HG03342 (cell line): ENCODE measurements around the gene ATP2C2.

Experiments
- ATAC-seq: cut with Tn5 transposase; IDR thresholded peaks from one replicate; pipeline ENCODE4 v1.9.1; 2021; ENCODE audit warnings: mild to moderate bottlenecking, moderate library complexity; ENCODE audit not compliant: unreplicated experiment

ATP2C2 gene

DNA sequence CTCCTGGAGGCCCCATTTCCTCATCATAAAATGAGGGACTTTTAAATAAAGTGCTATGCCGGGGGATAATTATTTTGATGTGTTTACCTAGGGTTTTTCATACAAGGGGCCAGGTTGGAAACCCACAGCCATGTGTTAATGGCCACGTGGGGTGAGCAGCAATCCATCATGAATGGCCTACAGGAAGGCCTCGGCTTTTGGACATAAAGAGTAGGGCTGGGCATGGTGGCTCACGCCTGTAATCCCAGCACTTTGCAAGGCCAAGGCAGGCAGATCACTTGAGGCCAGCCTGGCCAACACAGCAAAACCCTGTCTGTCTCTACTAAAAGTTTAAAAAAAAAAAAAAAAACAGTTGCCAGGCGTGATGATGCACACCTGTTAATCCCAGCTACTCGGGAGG lies 95.8 kb downstream of the ATP2C2 start:
- no peak for ATAC-seq

DNA sequence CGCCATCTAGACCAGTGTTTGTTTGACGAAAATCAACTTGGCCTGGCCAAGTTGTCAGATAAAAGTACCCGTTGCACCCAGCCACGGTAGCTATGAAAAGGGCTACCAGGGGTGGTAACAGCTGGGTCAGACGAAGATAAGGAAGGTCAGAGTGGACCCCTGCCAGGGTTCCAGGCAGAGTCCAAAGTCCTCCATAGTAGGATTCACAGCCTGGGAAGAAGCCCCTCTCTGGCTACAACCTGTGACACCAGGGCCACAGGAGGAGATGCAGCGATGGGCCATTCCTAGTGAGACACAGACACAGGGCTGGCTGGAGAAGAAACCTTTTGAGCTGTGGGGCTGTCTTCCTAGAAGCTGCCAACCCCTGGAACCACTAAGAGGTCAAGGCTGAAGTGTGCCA lies 96.8 kb downstream of the ATP2C2 start:
- no peak for ATAC-seq

DNA sequence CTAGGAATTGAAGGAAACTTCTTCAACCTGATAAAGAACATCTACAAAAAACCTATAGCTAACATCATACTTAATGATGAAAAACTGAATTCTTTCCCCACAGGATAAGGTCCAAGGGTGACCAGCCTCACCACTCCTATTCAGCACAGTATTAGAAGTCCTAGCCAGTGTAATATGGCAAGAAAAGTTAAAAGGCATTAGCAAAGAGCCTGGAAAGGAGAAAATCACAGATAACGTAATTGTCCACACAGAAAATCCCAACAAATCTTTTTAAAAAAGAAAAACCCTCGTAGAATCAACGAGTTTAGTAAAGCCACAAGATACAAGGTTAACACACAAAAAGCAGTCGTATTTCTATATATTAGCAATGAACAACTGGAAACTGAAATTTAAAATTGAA lies 98.4 kb downstream of the ATP2C2 start:
- ATAC-seq = no peak

DNA sequence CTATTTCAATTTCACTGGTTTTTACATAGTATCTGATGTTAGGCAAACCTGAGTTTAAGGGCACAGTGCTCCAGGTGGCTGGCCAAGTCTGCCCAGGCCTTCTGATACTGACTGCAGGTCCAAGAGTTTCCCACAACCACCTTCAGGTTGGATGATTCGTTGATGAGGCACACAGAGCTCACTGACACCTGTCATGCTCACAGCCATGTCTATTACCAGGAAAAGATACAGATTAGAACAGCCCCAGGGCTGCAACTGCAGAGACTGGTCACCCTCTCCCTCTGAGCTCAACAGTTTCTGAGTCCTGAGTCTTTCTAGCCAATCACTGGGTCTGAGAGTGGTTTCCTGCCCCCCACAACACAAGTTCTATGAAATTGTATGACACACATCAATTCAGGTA lies 98.9 kb downstream of the ATP2C2 start:
- no peak for ATAC-seq

DNA sequence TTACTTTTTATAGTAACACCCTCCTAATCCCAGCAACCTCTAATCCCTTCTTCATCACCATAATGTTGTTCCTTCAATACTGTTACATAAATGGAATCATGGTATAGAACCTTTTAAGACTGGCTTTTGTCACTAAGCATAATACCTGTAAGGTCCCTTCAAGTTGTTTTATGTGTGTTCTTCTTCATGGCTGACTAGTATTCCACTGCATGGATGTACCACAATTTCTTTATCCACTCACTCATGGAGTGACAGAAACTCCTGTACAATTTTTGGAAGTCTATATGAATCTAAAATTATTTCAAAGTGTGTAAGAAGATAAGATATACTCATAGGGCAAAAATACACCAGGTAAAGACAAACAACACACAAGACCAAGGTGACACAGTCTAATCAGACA lies 99.4 kb downstream of the ATP2C2 start:
- ATAC-seq = no peak

DNA sequence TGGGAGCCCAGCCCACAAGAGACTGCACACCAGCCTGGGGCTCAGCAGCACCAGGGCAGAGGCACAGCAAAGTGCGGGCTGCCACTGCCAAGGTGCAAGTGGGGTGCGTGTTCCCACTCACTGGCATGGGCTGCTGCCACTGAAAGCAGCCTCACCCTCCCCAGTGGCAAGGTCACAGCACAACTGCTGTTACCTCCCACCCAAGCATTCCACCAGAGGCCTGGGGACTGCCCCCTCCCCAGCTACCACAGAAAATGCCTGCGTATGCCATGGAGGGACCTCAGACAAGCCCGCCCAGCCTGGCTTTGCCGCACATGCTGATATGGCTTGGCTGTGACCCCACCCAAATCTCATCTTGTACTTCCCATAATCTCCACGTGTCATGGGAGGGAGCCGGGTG lies 103.0 kb downstream of the ATP2C2 start:
- ATAC-seq = no peak

DNA sequence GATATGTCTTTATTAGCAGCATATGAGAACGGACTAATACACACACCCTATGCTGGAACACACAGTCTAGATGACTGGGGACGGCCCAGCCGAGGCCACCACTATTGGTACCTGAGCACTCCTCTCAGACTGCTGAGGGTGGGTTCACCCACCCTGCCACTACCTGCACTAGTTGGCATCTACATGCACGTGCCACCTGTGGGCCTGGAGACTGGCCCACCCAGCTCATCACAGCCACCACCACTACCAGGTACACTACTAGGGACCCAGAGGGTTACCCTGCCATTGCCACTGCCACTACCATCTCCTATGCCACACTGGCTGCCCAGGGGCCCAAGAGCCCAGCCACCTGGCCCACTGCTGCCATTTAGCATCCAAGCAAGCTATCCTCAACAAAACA lies 103.6 kb downstream of the ATP2C2 start:
- no peak for ATAC-seq

DNA sequence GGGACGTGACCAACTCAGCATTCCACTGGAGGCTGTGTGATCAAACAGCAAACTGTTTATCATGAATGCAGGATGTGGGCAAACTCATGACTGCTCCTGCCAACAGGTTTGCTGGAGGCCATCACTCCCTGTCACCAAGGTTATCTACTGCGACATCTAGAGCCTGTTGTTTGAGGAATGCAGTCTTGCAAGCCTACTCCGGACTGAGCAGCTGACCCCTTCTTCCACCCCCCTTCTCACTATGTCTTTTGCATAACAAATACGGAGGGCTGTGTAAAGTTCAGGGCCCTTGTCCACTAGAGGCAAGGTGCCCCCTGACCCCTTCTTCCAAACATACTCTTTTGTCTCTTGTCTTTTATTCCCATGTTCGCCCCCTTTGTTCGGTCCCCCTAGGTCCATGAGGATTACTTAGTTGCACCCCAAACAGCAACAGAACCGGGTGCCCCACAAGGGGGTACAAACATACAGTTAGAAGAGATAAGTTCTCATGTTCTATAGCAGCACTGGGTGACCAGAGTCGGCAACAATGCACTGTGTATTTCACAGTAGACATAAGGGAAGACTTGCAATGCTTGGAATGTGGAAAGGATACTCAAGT lies 107.4 kb downstream of the ATP2C2 start:
- ATAC-seq = no peak

DNA sequence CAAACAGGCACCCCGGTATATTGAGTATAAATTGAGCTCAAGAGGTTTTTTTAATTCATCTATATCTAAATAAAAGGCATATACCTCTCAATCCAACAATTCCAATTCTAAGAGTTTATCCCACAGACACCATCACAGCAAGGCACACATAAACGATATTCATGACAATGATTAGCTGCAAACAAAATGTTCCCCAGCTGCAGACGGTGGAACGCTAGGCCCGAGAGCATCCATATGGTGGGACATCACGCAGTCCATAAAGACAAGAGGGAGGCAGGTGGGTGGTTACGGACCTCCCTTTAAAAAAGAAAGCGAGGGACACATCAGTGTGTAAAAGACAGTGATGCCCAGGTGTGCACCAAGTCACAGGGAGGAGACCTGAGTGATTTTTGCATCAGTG lies 108.1 kb downstream of the ATP2C2 start:
- no peak for ATAC-seq

DNA sequence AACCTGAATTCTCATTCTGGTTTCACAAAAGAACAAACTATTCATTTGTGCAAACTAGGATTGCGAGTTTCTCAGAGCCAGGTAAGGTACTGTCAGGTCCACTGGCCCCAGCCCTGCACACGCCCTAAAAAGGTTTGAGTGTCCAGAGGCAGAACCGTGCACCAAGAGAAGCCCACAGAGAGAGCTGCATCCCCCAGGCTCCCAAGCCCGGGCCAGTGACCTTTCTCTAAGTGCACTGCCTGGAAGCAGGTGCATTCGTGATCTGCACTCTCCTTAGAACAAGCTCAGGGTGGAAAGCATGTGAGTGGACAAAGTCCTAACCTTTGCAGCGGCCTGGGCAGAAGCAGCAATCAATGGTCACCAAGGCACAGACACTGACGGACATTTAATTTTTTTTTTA lies 109.3 kb downstream of the ATP2C2 start:
- ATAC-seq = no peak

DNA sequence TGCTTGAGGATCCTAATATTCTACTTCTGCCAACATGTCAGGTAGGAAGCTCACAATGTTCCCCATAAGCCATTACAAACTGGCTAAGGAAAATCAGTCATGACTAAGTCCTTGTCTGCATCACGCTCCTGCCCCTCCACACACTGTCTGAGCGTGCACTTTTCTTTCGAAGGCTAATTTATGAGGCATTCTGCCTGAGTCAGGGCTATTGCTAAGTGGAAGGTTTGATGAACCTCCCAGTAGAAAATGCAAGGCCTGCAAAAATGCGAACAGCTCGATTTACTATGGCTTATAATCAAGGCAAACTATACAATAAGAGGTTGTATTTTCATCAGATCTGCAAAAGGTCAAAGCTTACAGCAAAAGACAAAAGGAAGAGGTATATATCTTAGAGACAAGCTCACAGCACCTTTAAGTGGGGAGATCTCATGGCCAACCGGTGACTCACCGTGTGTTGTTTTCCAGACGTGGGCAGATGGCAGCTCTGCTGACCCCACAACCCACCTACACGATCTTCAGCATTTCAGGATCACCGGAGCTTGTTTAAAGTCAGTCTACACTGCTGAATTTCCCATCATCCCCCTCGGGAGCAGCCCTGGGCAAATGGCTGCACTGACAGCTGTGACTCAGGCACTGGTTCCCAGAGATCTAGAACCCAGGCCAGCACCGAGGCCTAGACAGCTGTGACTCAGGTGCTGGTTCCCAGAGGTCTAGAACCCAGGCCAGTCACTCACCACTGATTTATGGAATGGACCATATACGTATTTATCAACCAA lies 110.0 kb downstream of the ATP2C2 start:
- ATAC-seq = no peak

DNA sequence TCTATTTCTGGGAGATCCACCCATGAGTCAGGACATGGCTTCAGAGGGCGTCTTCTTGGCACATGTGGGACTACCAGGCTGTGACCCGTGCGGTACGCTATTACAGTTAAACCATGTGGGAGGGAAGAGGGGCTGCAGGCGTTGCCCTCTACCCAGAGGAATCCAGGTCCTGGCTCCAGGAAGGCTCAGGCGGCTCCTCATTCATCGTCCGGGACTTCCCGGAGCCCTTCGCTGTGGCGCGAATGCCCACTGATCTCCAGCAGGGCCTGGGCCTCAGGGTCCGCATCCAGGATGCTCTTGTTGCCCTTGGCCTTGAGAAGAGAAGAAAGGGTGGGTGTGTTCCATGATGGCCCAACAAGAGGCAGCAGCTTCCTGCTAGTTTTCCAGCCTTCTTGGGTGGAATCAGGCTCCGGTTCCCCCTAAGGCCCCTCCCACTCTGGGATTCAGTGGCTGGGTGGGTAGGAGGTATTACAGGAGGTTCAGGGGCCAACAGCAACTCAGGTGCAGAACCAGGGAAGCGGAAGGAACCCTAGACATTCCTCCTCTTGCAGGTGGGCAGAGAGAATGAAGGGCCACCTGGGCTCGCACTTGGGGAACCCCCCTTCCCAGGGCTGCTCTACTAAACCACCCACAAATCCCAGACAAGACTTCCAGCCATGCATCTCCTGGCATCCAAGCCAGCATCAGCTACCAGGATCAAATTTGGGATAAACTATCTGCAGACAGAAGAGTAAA lies 111.5 kb downstream of the ATP2C2 start:
- no peak for ATAC-seq

DNA sequence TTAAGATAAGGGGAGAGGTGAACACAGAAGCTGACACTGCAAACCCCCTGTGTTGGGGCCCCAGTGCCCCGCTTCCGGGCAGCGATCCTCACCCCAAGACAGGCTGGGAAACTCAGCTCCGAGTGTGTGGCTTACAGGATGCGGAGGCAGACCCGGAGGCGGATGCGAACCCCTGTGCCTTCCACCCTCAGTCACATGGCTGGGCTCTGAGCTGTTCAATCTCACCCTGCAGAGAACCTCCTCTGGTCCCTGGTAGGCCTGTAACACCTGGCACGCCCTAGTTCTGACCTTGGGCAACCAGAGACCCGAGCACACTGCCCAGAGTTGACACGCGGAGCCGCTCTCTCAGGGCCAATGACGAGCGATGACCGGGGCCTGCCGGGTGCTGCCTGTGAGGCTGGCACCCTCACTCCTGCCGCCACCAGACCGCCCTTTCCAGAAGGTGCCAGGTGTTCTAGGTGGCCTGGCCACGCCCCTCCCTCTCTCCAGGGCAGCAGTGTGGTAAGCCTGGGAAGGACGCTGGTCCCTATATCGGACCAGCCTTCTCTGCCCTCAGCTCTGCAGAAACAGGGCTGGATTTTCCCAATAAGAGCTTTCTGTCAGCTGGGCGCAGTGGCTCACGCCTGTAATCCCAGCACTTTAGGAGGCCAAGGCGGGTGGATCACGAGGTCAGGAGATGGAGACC lies 112.9 kb downstream of the ATP2C2 start:
- ATAC-seq = no peak

DNA sequence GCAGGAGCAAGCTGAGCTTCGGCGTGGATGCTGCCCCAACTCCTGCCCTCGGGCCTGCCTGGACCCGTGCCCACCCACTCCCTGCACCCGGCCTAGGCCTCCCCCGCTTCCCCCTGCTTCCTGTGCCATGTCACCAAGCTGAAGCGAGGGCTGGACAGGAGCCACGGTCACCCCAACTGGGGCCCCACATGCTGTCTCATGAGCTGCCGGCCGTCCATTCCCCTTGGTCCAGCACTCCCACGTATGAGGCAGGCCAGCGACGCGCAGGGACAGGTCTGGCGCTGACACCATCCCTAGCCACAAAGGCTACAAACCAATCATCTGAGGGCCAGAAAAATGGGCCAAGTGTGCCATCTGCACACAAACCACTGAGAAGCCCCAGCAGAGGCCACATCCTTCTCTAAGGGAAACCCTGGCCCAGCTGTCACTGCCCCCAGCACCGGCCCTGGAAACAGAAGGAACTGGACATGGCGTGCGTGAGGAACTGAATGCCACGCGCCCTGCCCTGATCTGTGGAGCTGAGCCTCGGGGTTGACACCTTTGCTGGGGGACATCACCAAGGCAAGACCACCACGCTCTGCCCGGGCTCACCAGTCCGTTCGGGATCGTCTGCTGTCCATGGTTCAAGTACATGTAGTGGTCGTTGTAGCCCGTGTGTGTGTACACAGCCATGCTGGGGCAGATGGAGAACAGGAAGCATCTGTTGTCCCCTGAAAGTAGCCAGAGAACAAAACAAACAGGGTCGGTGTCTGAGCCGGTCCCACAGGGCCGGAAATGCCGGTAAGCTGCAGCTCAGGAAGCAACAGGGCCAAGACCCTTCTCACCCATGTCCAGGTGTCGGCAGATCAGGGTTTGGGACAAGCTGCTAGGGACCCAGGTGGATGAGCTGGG lies 113.9 kb downstream of the ATP2C2 start:
- ATAC-seq = no peak

DNA sequence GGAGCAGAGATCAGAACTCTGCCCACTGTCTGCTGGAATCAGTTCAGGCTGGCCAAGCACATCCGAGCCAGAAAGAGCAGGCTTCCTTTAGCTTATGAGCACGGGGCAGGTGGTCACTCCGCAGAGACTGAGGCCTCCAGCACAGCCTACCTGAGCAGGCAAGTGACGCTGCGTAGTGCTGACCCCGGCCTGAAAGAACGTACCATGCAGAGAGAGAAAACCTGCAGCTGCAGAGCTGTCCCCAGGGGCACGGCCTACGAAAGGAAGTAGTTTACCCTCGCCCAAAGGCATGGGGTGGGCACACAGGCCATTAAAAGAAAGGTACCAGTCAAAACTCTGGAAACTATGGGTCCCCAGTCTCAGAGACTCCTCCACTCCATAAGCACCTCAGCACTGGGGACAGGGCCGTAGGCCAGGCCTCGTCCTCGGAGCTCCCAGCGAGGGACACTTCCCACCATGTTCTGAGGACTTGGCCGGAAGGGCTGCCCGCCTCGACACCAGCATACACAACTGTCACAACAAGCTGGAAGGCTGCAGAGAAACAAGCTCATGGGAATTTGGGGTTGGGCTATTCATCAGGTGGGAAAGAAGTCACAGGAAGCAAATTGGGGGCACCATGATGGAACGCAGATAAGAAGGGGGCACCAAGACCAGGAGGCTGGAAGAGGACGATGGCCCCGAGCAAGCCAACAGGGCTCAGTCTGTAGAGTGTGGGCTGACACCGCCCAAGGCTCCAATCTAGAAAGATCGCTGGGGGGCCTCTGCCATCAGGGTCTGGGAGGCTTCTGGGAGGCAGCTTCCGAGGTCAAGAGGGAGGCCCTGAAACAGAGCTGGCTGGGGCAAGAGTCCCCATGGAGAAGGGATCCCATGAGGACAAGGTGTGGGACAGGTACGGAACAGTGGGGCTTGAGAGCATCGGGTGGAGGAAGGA lies 114.9 kb downstream of the ATP2C2 start:
- ATAC-seq = no peak

DNA sequence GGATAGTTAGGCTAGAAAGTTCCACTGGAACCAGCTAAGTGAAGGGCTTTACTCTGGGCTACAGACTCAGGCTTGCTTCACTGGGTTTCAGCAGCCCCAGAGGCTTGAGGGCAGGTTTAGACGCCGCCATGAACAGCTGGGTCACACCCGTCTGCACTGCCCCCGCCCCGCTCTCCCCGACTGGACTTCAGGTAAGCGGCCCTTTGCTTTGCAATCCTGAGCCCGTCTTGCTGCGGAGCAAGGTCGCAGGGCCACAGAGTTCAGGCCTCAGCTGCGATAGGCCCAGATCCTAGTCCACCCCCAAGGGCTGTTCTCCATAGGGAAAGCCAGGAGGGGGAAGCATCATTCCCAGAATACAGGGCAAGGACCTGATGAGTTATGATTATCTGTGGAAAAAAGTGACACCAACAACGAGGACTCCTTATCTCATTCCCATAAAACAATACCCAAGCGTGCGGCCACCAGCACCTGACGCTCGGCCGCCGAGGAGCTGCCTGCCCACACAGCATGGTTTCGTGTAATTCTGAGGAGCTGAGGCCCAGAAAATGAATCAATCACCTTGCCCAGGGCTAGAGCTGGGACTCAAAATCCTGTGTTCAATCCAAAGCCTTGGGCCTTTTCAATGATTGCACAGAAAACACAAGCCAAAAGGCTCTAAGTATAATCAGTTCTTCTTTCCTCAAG lies 115.7 kb downstream of the ATP2C2 start:
- ATAC-seq = no peak

DNA sequence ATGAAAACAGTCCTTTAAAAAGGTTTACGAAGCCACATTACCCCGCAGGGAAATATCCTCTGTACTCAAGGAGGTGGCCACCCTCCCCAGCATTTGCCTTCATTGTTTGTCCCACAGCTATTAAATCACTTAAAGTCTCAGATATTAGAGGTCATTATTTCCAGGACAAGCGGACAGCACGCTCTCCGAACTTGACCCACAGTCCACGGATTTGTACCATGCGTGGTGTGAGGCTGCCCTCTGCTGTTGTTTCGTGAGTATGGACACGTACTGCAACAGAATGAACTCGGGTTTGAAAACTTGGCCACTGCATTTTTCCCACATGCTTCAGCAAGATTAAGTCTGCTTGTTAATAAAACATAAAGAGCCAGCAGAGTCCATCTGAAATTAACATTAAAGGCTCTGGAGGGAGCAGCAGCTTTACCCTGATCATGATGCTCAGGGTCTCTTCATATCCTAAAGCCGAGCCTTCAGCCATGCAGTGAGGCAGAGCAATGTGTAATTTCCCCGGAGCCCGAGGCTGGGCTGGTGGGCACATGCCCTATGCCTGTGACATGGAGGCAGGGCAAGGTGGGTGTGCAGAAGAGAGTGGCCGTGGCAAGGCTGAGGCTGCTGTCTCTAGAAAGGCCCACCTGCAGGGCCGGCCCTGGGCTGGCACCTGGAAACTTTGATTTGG lies 116.4 kb downstream of the ATP2C2 start:
- no peak for ATAC-seq

DNA sequence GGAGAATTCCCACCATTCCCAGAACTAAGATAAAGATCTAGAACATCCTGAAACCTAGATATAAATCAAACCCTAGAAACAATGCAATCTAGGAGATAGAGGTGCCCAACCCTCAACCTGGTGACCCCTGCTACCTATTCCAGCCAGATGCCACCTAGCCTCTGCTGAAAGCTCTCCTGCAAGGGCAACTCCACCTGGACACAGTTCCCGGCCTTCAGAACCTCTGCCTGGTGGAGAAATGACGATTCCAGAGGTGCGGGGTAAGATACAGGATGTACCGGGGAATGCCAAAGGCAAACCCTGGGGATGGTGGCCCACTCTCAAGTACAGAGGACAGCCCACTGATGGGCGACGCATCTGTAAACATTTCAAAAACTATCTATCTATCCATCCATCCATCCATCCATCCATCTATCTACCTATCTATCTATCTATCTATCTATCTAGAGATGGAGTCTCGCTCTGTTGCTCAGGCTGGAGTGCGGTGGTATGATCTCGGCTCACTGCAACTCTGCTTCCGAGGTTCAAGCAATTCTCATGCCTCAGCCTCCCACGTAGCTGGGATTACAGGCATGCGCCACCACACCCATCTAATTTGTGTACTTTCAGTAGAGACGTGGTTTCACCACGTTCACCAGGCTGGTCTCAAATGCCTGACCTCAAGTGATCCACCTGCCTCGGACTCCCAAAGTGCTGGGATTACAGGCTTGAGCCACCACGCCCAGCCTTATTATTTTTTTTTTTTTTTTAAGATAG lies 117.1 kb downstream of the ATP2C2 start:
- ATAC-seq = no peak
